Esophagus muscularis mucosa (tissue), 4 donors: ENCODE data around the gene ANKRD23. TPM values are rescaled to one million over a fixed set of nuclear protein-coding genes. Genes with fewer than 3 reads are reported as not detected.

Source experiments
- DNase-seq: peaks from one replicate; pipeline ENCODE4 v3.0.0-alpha.2; 2017; ENCODE audit errors: extremely low spot score
- H3K27ac ChIP-seq, 4 donors: fragments of 200-600 bp; sonication (generic); replicated peaks in 1 of 4; 1 replicate in 3 of 4; 2 replicates in 1 of 4; pipeline ENCODE4 v1.5.1; 2016 to 2019; ENCODE audit warnings: mild to moderate bottlenecking in 1 of 4
- H3K27me3 ChIP-seq, 4 donors: fragments of 200-600 bp; sonication (generic); one replicate each; pipeline versions ENCODE4 v1.5.1 to v1.6.0; 2016 to 2019
- H3K36me3 ChIP-seq, 4 donors: fragments of 200-600 bp; sonication (generic); one replicate each; pipeline ENCODE4 v1.5.1; 2016 to 2019
- H3K4me1 ChIP-seq, 4 donors: fragments of 200-600 bp; sonication (generic); one replicate each; pipeline ENCODE4 v1.5.1; 2016 to 2019
- H3K4me3 ChIP-seq, 4 donors: fragments of 200-600 bp; sonication (generic); 1 replicate in 2 of 4; 2 replicates in 2 of 4; pipeline ENCODE4 v1.5.1; 2016 to 2019; ENCODE audit warnings: mild to moderate bottlenecking in 4 of 4, moderate library complexity in 1 of 4
- H3K9me3 ChIP-seq, 4 donors: fragments of 200-600 bp; sonication (generic); 1 replicate in 3 of 4; 2 replicates in 1 of 4; pipeline ENCODE4 v1.5.1; 2016 to 2019
- EP300 ChIP-seq: sonication (generic); formaldehyde crosslinking; IDR thresholded peaks from one replicate; pipeline ENCODE4 v1.6.1; 2017; ENCODE audit warnings: antibody characterized with exemption
- POLR2A ChIP-seq: fragments of 450-650 bp; IDR thresholded peaks from one replicate; pipeline ENCODE4 v1.6.1; 2017; ENCODE audit warnings: antibody characterized with exemption, moderate library complexity, mild to moderate bottlenecking, low read depth
- POLR2AphosphoS5 ChIP-seq, 2 donors: sonication (generic); formaldehyde crosslinking; IDR thresholded peaks; one replicate each; pipeline ENCODE4 v1.6.1; 2017; ENCODE audit warnings: antibody characterized with exemption in 2 of 2
- WGBS: methylation state at CpG from one replicate; pipeline ENCODE4 v1.1.5; 2018; 5-methylcytosine and 5-hydroxymethylcytosine counted together
- intact Hi-C: fragments of 100-400 bp; cut with DNase I; formaldehyde crosslinking; loops from one replicate; pipeline ENCODE4 v1.15.1; 2023
- total RNA-seq, 4 donors: library from RNA; depleted of rRNA; stranded (reverse); fragments of >200 nt; gene quantifications; one replicate each; pipeline versions ENCODE4 v1.1.0 to v1.2.1, GENCODE V29; 2016
- TF ChIP-seq, protein P1 (sequence below), 3 experiments: fragments of 200-600 bp in 2 of 3; fragments of 450-650 bp in 1 of 3; sonication (generic) in 2 of 3; IDR thresholded peaks; one replicate each; pipeline ENCODE4 v1.5.1; 2017 to 2019; ENCODE audit warnings: antibody characterized with exemption in 3 of 3, mild to moderate bottlenecking in 2 of 3, moderate library complexity in 1 of 3

The ANKRD23 gene
- total RNA-seq, 4 donors from 2014 or later = 2.2 to 6.0 (median 4.2) TPM

GRCh38 chr2:96846825-96847224 lies 3.0 kb upstream of the ANKRD23 start:
- Histone ChIP-seq H3K4me3 (no peak overlapping the region), H3K9me3 (no peaks in the 10 kb centered on the region), H3K36me3 (peaks cover 27 to 72% (median 54%) of the 10 kb centered on the region in 4 donors), H3K4me1 (peaks cover 9 to 21% (median 11%) of the 10 kb centered on the region in 4 donors), H3K27ac (no peak overlapping the region), H3K27me3 (no peaks in the 10 kb centered on the region)
- no peak for DNase-seq
- WGBS = 88% methylated on average over 5 of the region's 5 CpGs
- intact Hi-C loops = no loop called here
- TF ChIP-seq POLR2AphosphoS5 (IDR thresholded peaks at IDR 0.05) (no peak), POLR2A (no peak), EP300 (no peak)
- TF ChIP-seq, protein P1, sequence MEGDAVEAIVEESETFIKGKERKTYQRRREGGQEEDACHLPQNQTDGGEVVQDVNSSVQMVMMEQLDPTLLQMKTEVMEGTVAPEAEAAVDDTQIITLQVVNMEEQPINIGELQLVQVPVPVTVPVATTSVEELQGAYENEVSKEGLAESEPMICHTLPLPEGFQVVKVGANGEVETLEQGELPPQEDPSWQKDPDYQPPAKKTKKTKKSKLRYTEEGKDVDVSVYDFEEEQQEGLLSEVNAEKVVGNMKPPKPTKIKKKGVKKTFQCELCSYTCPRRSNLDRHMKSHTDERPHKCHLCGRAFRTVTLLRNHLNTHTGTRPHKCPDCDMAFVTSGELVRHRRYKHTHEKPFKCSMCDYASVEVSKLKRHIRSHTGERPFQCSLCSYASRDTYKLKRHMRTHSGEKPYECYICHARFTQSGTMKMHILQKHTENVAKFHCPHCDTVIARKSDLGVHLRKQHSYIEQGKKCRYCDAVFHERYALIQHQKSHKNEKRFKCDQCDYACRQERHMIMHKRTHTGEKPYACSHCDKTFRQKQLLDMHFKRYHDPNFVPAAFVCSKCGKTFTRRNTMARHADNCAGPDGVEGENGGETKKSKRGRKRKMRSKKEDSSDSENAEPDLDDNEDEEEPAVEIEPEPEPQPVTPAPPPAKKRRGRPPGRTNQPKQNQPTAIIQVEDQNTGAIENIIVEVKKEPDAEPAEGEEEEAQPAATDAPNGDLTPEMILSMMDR (IDR thresholded peaks at IDR 0.05) = no peak

GRCh38 chr2:96844405-96844808 lies 586 bp upstream of the ANKRD23 start:
- Histone ChIP-seq H3K36me3 (peaks cover 16 to 65% (median 42%) of the 10 kb centered on the region in 4 donors), H3K4me3 (no peak overlapping the region), H3K27ac (no peak overlapping the region), H3K27me3 (no peaks in the 10 kb centered on the region), H3K9me3 (no peaks in the 10 kb centered on the region), H3K4me1 (peaks cover 14 to 24% (median 15%) of the 10 kb centered on the region in 4 donors)
- 85% methylated on average over 15 of the region's 17 CpGs for WGBS
- DNase-seq = no peak
- intact Hi-C loops = no loop called here
- TF ChIP-seq POLR2A = no peak
- TF ChIP-seq EP300 = no peak
- TF ChIP-seq, protein P1 (IDR thresholded peaks at IDR 0.05) = no peak
- no peak for TF ChIP-seq POLR2AphosphoS5 (IDR thresholded peaks at IDR 0.05)

DNA sequence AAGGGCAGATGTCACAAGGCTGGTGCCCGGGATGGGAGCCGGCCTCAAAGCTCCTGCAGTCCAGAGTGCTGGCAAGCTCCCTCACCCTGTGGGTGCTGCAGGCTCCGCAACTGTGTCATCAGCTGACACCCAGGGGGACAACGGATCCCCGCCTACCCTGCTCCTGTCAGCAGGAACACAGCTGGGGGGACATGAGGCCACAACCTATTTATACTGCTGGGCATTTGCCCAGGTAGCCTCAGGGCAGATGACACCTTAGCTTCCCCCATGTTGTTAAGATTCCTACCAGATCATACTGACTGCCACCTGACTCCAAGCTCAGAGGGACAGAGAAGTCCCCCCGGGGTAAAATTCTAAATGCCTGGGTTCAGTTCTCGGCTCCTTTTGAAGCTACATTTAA lies 1.2 kb downstream of the ANKRD23 start:
- WGBS = 86% methylated on average over 7 of the region's 7 CpGs
- no peak for DNase-seq
- Histone ChIP-seq H3K9me3 (no peaks in the 10 kb centered on the region), H3K4me3 (no peak overlapping the region), H3K4me1 (peaks cover 14 to 28% (median 20%) of the 10 kb centered on the region in 4 donors), H3K27ac (no peak overlapping the region), H3K27me3 (no peaks in the 10 kb centered on the region), H3K36me3 (peaks cover 2 to 64% (median 39%) of the 10 kb centered on the region in 4 donors)
- intact Hi-C loops = no loop called here
- TF ChIP-seq POLR2A (no peak), EP300 (no peak), POLR2AphosphoS5 (IDR thresholded peaks at IDR 0.05) (no peak)
- TF ChIP-seq, protein P1 (IDR thresholded peaks at IDR 0.05) = no peak

GRCh38 chr2:96841701-96842495 lies 1.9 kb downstream of the ANKRD23 start:
- no peak for DNase-seq
- peaks cover 0 to 64% (median 35%) of the 10 kb centered on the region in 4 donors for H3K36me3 ChIP-seq
- H3K9me3 ChIP-seq = no peaks in the 10 kb centered on the region
- H3K27me3 ChIP-seq = no peaks in the 10 kb centered on the region
- intact Hi-C loops = no loop called here
- no peak overlapping the region for H3K4me3 ChIP-seq
- H3K27ac ChIP-seq = no peak overlapping the region
- TF ChIP-seq POLR2AphosphoS5 (IDR thresholded peaks at IDR 0.05) (no peak), POLR2A (no peak), EP300 (no peak)
- TF ChIP-seq, protein P1 (IDR thresholded peaks at IDR 0.05) = no peak
- peaks cover 14 to 28% (median 20%) of the 10 kb centered on the region in 4 donors for H3K4me1 ChIP-seq
- 80% methylated on average over 11 of the region's 16 CpGs for WGBS
